GM04503 (cell line): Measurements from ENCODE around the gene TMEM138.
A peak's percentile ranks its signal among the peaks of the same experiment; 100 is the strongest.
"Not testable (repeated sequence)": the region's sequence is repeated elsewhere in the genome, so short reads cannot be mapped to it uniquely, and the experiment has no call there.

Source experiments
- DNase-seq: peaks from one replicate; pipeline ENCODE4 v3.0.0-alpha.2; 2012; ENCODE audit warnings: low read depth

TMEM138 gene

GRCh38 chr11:61367406-61367805 lies 5.2 kb downstream of the TMEM138 start:
- DNase-seq: no peak

GRCh38 chr11:61368646-61369045 lies 6.5 kb downstream of the TMEM138 start:
- DNase-seq: no peak

GRCh38 chr11:61369372-61370348 lies 7.5 kb downstream of the TMEM138 start:
- DNase-seq: peak; percentile 27

GRCh38 chr11:61370349-61371005 lies 8.3 kb downstream of the TMEM138 start:
- DNase-seq: no peak

GRCh38 chr11:61372659-61373420 lies 10.7 kb downstream of the TMEM138 start:
- no peak for DNase-seq

- no peak for DNase-seq
Measured at GRCh38 chr11:61375761-61376108, 13.6 kb downstream of the TMEM138 start.

GRCh38 chr11:61377461-61378160 lies 15.4 kb downstream of the TMEM138 start:
- DNase-seq: peak; percentile 23

- DNase-seq: peak; percentile 97
Measured at GRCh38 chr11:61378713-61379313, 16.6 kb downstream of the TMEM138 start.

- no peak for DNase-seq
Measured at GRCh38 chr11:61380884-61381283, 18.7 kb downstream of the TMEM138 start.

GRCh38 chr11:61383859-61384258 lies 21.7 kb downstream of the TMEM138 start:
- DNase-seq: not testable (repeated sequence)

- DNase-seq: no peak
Measured at GRCh38 chr11:61384271-61385242, 22.4 kb downstream of the TMEM138 start.

GRCh38 chr11:61390161-61390560 lies 28.0 kb downstream of the TMEM138 start:
- DNase-seq: no peak

GRCh38 chr11:61392981-61393595 lies 30.9 kb downstream of the TMEM138 start:
- DNase-seq: no peak

GRCh38 chr11:61401173-61401572 lies 39.0 kb downstream of the TMEM138 start:
- DNase-seq: no peak

GRCh38 chr11:61401573-61401972 lies 39.4 kb downstream of the TMEM138 start:
- DNase-seq: no peak

GRCh38 chr11:61403658-61404057 lies 41.5 kb downstream of the TMEM138 start:
- no peak for DNase-seq

- no peak for DNase-seq
Measured at GRCh38 chr11:61404103-61404502, 41.9 kb downstream of the TMEM138 start.

GRCh38 chr11:61404641-61405040 lies 42.5 kb downstream of the TMEM138 start:
- no peak for DNase-seq

- no peak for DNase-seq
Measured at GRCh38 chr11:61406067-61406466, 43.9 kb downstream of the TMEM138 start.
